ENCODE results near the gene MYO1C.
"Not testable (repeated sequence)": the region's sequence is repeated elsewhere in the genome, so short reads cannot be mapped to it uniquely, and the experiment has no call there.

The MYO1C gene

GRCh38 chr17:1446201-1446600, 46.3 kb downstream of the MYO1C start:
- Histone ChIP-seq H2AFZ (no peak overlapping the region), H3K9me3 (ENCODE audit: control insufficient read depth, low read length) (no peaks in the 10 kb centered on the region), H3K4me1 (peaks cover 3% of the 10 kb centered on the region), H3K27ac (no peak overlapping the region), H3K36me3 (ENCODE audit: control insufficient read depth, insufficient read depth, low read length) (no peaks in the 10 kb centered on the region), H3K27me3 (ENCODE audit: control insufficient read depth, insufficient read depth, low read length) (no peaks in the 10 kb centered on the region), H3K4me3 (ENCODE audit: low read depth, low read length) (no peak overlapping the region), H3K79me2 (peaks cover 89% of the 10 kb centered on the region), H3K4me2 (ENCODE audit: low read length) (no peak overlapping the region), H3K9ac (no peak overlapping the region)
- TF ChIP-seq CTCF (IDR thresholded peaks at IDR 0.05): no peak

DNA sequence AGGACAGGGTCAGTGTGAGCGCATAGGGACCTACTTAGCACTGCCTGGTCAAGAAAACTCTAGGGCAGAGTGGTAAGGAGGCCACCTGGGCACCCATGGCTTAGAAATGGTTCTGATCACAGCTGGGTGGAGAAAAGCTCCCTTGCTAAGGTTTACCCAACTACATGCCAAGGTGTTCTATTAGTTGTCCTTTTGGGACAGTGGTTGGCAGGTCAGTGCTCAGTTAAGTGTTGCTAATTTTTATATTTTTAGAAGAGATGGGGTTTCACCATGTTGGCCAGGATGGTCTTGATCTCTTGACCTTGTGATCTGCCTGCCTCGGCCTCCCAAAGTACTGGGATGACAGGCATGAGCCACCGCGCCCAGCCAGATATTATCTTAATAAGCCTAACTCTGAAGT, 46.8 kb downstream of the MYO1C start:
- H3K27ac ChIP-seq; H3K4me1 ChIP-seq; H3K4me2 ChIP-seq (ENCODE audit: low read length); H3K27me3 ChIP-seq (ENCODE audit: control insufficient read depth, insufficient read depth, low read length); H2AFZ ChIP-seq; H3K9ac ChIP-seq; H3K4me3 ChIP-seq (ENCODE audit: low read depth, low read length); H3K36me3 ChIP-seq (ENCODE audit: control insufficient read depth, insufficient read depth, low read length); H3K9me3 ChIP-seq (ENCODE audit: control insufficient read depth, low read length): not testable (repeated sequence)
- peaks cover 92% of the 10 kb centered on the region for H3K79me2 ChIP-seq

DNA sequence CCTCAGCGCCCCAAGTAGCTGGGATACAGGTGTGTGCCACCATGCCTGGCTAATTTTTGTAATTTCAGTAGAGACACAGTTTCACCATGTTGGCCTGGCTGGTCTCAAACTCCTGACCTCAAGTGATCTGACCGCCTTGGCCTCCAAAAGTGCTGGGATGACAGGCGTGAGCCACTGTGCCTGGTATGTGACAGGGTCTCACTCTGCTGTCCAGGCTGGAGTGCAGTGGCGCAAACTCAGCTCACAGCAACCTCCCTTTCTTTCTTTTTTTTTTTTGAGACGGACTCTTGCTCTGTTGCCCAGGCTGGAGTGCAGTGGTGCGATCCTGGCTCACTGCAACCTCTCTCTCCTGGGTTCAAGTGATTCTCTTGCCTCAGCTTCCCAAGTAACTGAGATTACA, 49.8 kb downstream of the MYO1C start:
- H3K4me3 ChIP-seq (ENCODE audit: low read depth, low read length); H3K4me2 ChIP-seq (ENCODE audit: low read length); H3K9me3 ChIP-seq (ENCODE audit: control insufficient read depth, low read length); H3K36me3 ChIP-seq (ENCODE audit: control insufficient read depth, insufficient read depth, low read length); H2AFZ ChIP-seq; H3K27ac ChIP-seq; H3K4me1 ChIP-seq; H3K27me3 ChIP-seq (ENCODE audit: control insufficient read depth, insufficient read depth, low read length); H3K9ac ChIP-seq: not testable (repeated sequence)
- peaks cover 85% of the 10 kb centered on the region for H3K79me2 ChIP-seq

DNA sequence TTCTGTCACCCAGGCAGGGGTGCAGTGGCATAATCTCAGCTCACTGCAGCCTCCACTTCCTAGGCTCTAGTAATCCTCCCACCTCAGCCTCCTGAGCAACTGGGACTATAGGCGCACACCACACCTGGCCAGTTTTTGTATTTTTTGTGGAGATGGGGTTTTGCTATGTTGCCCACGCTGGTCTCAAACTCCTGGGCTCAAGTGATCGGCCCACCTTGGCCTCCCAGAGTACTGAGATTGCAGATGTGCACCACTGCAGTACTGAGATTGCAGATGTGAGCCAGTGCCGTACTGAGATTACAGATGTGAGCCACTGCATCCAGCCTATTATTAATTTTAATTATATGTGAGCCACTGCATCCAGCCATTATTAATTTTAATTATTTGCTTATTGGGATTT, 50.3 kb downstream of the MYO1C start:
- no peaks in the 10 kb centered on the region for H3K36me3 ChIP-seq (ENCODE audit: control insufficient read depth, insufficient read depth, low read length)
- peaks cover 82% of the 10 kb centered on the region for H3K79me2 ChIP-seq
- peaks cover under 1% of the 10 kb centered on the region for H3K4me1 ChIP-seq

GRCh38 chr17:1440921-1441320, 51.6 kb downstream of the MYO1C start:
- H3K27ac ChIP-seq: no peak overlapping the region
- no peaks in the 10 kb centered on the region for H3K36me3 ChIP-seq (ENCODE audit: control insufficient read depth, insufficient read depth, low read length)
- H3K79me2 ChIP-seq: peaks cover 82% of the 10 kb centered on the region
- TF ChIP-seq CTCF (IDR thresholded peaks at IDR 0.05): no peak
- no peaks in the 10 kb centered on the region for H3K9me3 ChIP-seq (ENCODE audit: control insufficient read depth, low read length)
- no peak overlapping the region for H2AFZ ChIP-seq
- H3K27me3 ChIP-seq (ENCODE audit: control insufficient read depth, insufficient read depth, low read length): no peaks in the 10 kb centered on the region
- no peak overlapping the region for H3K9ac ChIP-seq
- H3K4me3 ChIP-seq (ENCODE audit: low read depth, low read length): no peak overlapping the region
- no peaks in the 10 kb centered on the region for H3K4me1 ChIP-seq
- no peak overlapping the region for H3K4me2 ChIP-seq (ENCODE audit: low read length)

More for the DNA sequence above, 50.3 kb downstream of the MYO1C start:
- Histone ChIP-seq H3K9ac (no peak overlapping the region), H3K9me3 (ENCODE audit: control insufficient read depth, low read length) (no peaks in the 10 kb centered on the region), H3K27me3 (ENCODE audit: control insufficient read depth, insufficient read depth, low read length) (no peaks in the 10 kb centered on the region), H3K27ac (no peak overlapping the region), H3K4me2 (ENCODE audit: low read length) (no peak overlapping the region), H2AFZ (no peak overlapping the region), H3K4me3 (ENCODE audit: low read depth, low read length) (no peak overlapping the region)
- TF ChIP-seq CTCF (IDR thresholded peaks at IDR 0.05): no peak

GRCh38 chr17:1438593-1439083, 53.8 kb downstream of the MYO1C start:
- Histone ChIP-seq H3K79me2 (peaks cover 76% of the 10 kb centered on the region), H3K27me3 (ENCODE audit: control insufficient read depth, insufficient read depth, low read length) (no peaks in the 10 kb centered on the region), H3K36me3 (ENCODE audit: control insufficient read depth, insufficient read depth, low read length) (no peaks in the 10 kb centered on the region), H3K9ac (no peak overlapping the region), H2AFZ (no peak overlapping the region), H3K4me1 (no peaks in the 10 kb centered on the region), H3K4me3 (ENCODE audit: low read depth, low read length) (no peak overlapping the region), H3K27ac (no peak overlapping the region), H3K4me2 (ENCODE audit: low read length) (no peak overlapping the region), H3K9me3 (ENCODE audit: control insufficient read depth, low read length) (no peaks in the 10 kb centered on the region)
- no peak for TF ChIP-seq CTCF (IDR thresholded peaks at IDR 0.05)

All from parathyroid adenoma (tissue), 2 donors.